OCI-LY3 (cell line): ENCODE data around the gene ST14.

Experiments
- EZH2phosphoT487 ChIP-seq: fragments of 200-600 bp; shearing (Covaris generic); IDR thresholded peaks from 2 replicates; pipeline ENCODE4 v1.6.1; 2018; ENCODE audit warnings: antibody characterized with exemption, mixed run types, low read depth
- TF ChIP-seq, protein P1 (sequence below): fragments of 200-600, 300-600 bp; sonication (generic); IDR thresholded peaks from 2 replicates; pipeline ENCODE4 v1.5.1; 2014; ENCODE audit warnings: antibody characterized with exemption, low read length, low read depth

DNA sequence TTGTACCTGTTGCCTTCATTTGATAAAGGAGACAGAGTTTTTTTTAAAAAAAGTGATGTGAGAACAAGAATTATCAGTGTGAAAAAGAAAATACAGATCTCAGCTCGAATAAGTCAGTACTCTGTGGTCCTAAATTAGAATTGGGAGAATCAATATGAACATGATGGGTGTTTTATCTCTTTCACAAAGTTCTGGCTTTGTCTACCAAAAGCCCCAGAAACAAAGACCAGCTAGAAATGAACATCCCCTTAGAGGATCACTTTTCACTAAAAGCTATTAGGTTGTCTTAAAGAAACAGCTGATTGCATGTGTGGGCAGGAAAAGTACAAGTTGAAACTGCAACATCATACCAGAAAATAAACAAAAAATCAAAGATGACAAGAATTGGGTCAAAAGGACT, 8.4 kb upstream of the ST14 start:
- TF ChIP-seq, protein P1, sequence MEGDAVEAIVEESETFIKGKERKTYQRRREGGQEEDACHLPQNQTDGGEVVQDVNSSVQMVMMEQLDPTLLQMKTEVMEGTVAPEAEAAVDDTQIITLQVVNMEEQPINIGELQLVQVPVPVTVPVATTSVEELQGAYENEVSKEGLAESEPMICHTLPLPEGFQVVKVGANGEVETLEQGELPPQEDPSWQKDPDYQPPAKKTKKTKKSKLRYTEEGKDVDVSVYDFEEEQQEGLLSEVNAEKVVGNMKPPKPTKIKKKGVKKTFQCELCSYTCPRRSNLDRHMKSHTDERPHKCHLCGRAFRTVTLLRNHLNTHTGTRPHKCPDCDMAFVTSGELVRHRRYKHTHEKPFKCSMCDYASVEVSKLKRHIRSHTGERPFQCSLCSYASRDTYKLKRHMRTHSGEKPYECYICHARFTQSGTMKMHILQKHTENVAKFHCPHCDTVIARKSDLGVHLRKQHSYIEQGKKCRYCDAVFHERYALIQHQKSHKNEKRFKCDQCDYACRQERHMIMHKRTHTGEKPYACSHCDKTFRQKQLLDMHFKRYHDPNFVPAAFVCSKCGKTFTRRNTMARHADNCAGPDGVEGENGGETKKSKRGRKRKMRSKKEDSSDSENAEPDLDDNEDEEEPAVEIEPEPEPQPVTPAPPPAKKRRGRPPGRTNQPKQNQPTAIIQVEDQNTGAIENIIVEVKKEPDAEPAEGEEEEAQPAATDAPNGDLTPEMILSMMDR, result no peak
- TF ChIP-seq EZH2phosphoT487, result no peak
